Colon (tissue), 2 donors: ENCODE measurements around the gene DISP1.
"Not testable (repeated sequence)": the region's sequence is repeated elsewhere in the genome, so short reads cannot be mapped to it uniquely, and the experiment has no call there.

Experiments used
- FAIRE-seq: peaks from 2 replicates; lab custom pipeline; 2012; peaks lifted over from hg19 to GRCh38; lab: Jason Lieb, UNC
- donor health status: control.
- donor health status: control.

Gene DISP1

GRCh38 chr1:222792744-222793143, 22.1 kb upstream of the DISP1 start:
- FAIRE-seq: no peak

GRCh38 chr1:222794656-222795474, 20.0 kb upstream of the DISP1 start:
- no peak for FAIRE-seq

GRCh38 chr1:222798116-222798515, 16.7 kb upstream of the DISP1 start:
- no peak for FAIRE-seq

- FAIRE-seq: no peak
These were observed 15.9 kb upstream of the DISP1 start for GRCh38 chr1:222798975-222799374.

- no peak for FAIRE-seq
These were observed 13.8 kb upstream of the DISP1 start for GRCh38 chr1:222801067-222801466.

- FAIRE-seq: no peak
These were observed 3.2 kb upstream of the DISP1 start for GRCh38 chr1:222811671-222812070.

- no peak for FAIRE-seq
These were observed 838 bp upstream of the DISP1 start for GRCh38 chr1:222813866-222814535.

- FAIRE-seq: no peak
These were observed 564 bp downstream of the DISP1 start for GRCh38 chr1:222815440-222815765.

- no peak for FAIRE-seq
These were observed 2.7 kb downstream of the DISP1 start for GRCh38 chr1:222817529-222817928.

- no peak for FAIRE-seq
These were observed 3.3 kb downstream of the DISP1 start for GRCh38 chr1:222818171-222818570.

- FAIRE-seq: no peak
These were observed 5.4 kb downstream of the DISP1 start for GRCh38 chr1:222820171-222820712.

- FAIRE-seq: no peak
These were observed 6.4 kb downstream of the DISP1 start for GRCh38 chr1:222821239-222821638.

GRCh38 chr1:222823695-222824094, 8.9 kb downstream of the DISP1 start:
- no peak for FAIRE-seq

GRCh38 chr1:222824641-222825040, 9.8 kb downstream of the DISP1 start:
- no peak for FAIRE-seq

- FAIRE-seq: no peak
These were observed 14.1 kb downstream of the DISP1 start for GRCh38 chr1:222828939-222829338.

- FAIRE-seq: no peak
These were observed 15.0 kb downstream of the DISP1 start for GRCh38 chr1:222829868-222830267.

GRCh38 chr1:222833356-222833876, 18.6 kb downstream of the DISP1 start:
- FAIRE-seq: no peak

GRCh38 chr1:222843469-222844410, 28.9 kb downstream of the DISP1 start:
- no peak for FAIRE-seq

- no peak for FAIRE-seq
These were observed 29.6 kb downstream of the DISP1 start for GRCh38 chr1:222844411-222844779.

- no peak for FAIRE-seq
These were observed 30.9 kb downstream of the DISP1 start for GRCh38 chr1:222845763-222846162.

- FAIRE-seq: not testable (repeated sequence)
These were observed 35.7 kb downstream of the DISP1 start for GRCh38 chr1:222850550-222850949.

GRCh38 chr1:222852326-222852725, 37.5 kb downstream of the DISP1 start:
- FAIRE-seq: no peak
